Measurements from ENCODE around the gene PACS1.

Gene PACS1

DNA sequence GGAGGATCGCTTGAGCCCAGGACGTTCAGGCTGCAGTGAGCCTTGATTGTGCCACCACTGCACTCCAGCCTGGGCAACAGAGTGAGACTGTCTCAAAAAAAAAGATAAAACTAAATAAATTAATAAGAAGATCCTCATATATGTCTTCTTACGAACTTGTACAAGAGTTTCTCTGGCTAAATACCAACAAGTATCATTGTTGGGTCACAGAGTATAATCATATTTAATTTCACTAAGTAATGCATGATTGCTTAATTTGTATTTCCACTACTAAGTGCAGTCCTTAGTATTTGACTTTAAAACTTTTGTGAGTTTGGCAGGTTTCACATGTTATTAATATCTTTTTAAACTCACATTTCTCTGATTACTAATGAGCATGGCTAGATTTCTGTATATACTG is 60.9 kb downstream of the PACS1 start:
- intact Hi-C loops (cut with DNase I) = loop anchor here (5.0 kb wide), 1 partner anchor 64 kb away; no protein-coding TSS in a partner anchor

DNA sequence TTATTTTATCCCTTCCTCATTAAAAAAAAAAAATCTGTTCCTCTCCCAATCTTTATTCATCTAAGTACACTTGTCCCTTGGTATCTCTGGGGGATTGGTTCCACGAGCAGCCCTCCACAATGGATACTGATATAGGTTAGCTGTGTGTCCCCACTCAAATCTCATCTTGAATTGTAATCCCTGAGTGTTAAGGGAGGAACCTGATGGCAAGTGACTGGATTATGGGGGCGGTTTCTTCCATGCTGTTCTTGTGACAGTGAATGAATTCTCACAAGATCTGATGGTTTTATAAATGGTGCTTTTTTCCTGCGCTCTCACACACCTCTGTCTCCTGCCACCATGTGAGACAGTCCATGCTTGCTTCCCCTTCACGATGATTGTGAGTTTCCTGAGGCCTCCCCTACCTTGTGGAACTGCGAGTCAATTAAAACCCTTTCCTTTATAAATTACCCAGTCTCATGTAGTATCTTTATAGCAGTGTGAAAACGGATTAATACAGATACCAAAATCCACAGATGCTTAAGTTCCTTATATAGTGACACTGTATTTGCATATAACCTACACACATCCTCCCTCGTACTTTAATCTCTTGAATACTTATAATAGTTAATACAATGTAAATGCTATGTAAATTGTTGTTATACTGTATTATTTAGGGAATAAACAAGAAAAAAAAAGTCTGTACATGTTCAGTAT is 62.0 kb downstream of the PACS1 start:
- no peak for DNase-seq
- intact Hi-C loops (cut with DNase I) = loop anchor here (5.0 kb wide), 1 partner anchor 65 kb away; no protein-coding TSS in a partner anchor

More for the DNA sequence above, 60.9 kb downstream of the PACS1 start:
- DNase-seq = no peak

DNA sequence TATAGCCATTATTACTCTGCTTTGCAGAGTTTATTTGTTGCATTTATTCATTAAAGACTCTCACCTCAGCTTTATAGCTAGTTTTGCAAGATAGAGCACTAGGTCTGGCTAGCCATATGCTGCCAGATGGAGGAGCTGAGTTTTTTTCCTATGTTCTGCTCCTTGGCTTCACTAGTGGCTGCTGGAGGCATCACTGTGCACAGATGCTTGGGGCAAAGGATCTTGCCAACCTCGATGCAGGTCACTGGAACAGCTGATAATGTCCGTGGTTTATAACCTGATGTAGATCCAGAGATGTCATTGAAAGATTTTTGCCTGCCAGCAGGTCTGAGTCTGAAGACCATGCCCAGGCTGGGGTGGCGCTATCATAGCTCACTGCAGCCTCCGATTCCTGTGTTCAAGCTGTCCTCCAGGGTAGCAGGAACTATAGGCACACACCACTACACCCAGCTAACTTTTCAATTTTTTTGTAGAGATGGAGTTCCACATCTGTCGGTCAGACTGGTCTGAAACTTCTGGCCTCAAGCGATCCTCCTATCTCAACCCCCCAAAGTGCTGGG is 63.2 kb downstream of the PACS1 start:
- intact Hi-C loops (cut with DNase I) = loop anchor here (5.0 kb wide), 1 partner anchor 66 kb away; no protein-coding TSS in a partner anchor
- no peak for DNase-seq

DNA sequence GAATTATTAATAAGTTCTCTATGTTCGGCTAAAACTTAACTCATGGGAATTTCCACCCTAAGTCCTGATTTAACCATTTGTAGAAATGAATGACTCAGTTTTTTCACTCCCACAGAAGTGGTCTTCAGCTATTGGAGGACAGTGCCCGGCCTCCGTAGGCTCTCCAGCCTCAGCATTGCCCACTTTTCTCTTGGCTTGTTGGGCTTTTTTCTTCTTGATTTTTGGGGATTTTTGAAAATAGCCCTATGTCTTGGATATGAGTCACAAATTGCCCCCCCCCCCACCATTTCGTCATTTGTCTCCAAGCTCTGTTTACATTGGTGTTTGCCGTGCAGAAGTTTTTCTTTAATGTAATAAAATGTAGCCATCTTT is 66.7 kb downstream of the PACS1 start:
- intact Hi-C loops (cut with DNase I) = no loop called here

DNA sequence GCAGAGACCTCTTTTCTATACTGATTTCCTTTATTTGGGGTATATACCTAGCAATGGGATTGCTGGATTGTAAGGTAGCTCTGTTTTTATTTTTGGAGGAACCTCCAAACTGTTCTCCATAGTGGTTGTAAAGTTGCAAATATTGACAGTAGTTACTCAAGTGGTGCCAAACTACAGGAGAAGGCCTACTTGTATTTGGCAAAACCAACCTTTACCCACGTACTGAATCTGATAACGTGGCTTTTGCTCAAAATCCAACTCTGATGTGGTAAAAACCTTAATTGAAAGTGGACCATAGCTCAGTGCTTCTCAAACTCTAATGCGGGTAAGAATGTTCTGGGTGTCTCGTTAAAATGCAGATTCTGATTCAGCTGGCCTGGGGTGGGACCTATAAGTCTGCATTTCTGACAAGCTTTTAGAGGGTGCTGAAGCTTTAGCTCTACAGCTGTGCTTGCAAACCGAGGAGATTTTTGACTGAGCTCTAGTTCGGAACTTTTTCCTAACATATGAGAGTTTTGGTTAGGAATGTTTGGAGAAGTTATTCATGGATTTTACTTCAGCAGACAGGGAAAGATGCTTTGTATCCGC is 69.8 kb downstream of the PACS1 start:
- no peak for DNase-seq
- intact Hi-C loops (cut with DNase I) = no loop called here

More for the DNA sequence above, 66.7 kb downstream of the PACS1 start:
- no peak for DNase-seq

DNA sequence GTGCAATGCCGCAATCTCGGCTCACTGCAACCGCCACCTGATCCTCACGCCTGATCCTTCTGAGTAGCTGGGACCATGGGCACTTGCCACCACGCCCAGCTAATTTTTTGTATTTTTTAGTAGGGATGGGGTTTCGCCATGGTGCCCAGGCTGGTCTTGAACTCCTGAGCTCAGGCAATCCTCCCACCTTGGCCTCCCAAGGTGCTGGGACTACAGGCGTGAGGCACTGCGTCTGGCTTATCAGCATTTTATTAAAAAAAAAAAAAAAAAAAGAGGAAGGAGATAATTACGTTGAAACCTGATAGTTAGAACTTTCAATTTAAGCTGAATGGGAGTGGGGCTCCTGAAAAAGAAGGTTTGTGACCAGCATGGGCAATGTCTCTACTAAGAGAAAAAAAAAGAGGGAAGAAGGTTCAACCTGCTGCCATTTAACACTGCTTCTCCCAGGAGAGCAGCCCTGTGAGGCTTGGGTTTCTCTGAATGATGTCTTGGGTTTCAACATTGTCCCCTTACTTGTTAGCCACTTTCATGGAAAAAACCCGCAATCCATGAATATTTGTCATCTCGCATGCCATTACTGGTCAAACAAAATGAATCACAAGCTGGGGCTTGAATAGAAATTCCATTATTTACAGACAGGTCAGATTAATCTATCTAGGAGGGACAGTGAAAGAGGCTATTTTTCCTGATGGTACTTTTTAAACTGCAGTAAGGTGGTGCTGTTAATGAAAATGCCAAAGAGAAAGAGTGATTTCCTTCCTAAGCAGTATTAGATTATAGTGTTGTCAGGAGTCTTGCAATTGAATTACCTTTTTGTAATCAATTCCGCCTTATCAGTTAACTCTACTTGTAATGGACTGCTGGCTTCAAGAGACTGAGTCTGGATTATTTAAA is 72.5 kb downstream of the PACS1 start:
- intact Hi-C loops (cut with DNase I) = no loop called here
- DNase-seq = no peak

DNA sequence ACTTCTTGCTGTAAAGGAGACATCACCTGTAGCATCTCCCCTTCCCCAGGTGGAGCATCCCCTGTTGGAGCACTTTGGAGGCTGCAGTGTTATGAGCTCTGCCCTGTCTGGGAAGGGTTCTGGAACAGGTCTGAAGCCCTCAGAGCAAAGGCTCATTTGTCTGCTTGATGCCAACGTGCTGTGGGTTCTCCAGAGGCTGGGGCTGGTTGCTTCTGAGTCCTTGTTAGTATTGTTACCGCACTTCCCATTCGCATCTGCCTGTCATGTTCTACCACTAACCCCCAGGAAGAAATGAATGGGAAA is 73.1 kb downstream of the PACS1 start:
- no peak for DNase-seq

DNA sequence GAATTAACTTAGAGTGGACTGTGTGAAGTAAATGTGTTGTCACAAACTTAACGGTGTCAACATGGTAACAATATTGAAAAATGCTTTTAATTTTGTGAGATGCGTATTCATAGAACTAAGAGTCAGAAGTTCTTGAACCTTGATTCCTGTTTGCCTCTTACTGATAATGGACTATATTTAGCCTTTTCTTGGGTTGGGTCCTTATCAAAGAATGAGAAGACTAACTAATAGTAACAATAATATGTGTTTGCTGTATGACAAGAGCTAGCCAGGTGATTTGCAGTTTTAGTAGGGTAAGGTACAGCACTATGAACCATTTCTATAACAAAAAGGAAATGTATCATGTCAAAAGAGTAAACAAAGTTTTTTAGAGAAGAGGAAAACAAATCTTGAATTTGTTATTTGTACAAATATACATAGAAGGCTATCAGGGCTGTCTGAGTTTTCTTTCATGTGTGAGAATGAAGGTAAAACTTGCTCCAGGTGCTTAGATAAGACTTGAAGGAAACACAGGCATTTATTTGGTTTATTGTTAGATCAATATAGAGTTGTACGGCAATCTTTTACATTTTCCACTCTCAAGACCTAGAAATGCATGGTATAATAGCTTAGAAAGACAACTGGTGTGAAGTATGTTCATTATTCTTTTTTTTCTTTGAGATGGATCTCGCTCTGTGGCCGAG is 74.1 kb downstream of the PACS1 start:
- no peak for DNase-seq

More for the DNA sequence above, 73.1 kb downstream of the PACS1 start:
- intact Hi-C loops (cut with DNase I) = no loop called here

DNA sequence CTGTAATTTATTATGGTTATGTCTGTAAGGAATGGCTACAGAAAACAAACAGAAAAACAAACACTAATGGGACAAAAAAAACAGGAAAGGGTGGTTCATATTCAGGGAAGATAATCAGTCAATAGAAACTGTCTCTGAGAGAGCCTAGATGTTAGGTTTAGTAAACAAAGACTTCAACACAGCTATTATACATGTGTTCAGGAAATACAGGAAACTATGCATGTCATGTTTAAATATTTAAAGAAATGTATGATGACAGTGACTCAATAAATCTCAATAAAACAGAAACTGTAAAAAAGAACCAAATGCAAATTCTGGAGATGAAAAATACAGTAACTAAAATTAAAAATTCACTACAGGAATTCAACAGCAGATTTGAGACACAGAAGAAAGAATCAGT is 76.0 kb downstream of the PACS1 start:
- intact Hi-C loops (cut with DNase I) = no loop called here
- no peak for DNase-seq

More for the DNA sequence above, 74.1 kb downstream of the PACS1 start:
- intact Hi-C loops (cut with DNase I) = no loop called here

DNA sequence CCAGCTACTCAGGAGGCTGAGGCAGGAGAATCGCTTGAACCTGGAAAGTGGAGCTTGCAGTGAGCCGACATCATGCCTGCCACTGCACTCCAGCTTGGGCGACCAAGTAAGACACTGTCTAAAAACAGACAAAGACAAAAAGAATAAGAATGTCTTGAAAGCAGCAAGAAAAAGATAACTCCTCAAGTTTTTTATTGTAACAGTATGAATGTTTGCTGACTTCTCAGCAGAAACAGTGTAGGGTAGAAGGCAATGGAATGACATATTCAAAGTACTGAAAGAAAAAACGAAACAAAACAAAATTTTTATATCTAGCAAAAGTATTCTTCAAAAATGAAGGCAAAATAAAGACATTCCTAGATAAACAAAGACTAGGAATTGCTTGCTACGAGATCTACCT is 76.9 kb downstream of the PACS1 start:
- no peak for DNase-seq
- intact Hi-C loops (cut with DNase I) = no loop called here

DNA sequence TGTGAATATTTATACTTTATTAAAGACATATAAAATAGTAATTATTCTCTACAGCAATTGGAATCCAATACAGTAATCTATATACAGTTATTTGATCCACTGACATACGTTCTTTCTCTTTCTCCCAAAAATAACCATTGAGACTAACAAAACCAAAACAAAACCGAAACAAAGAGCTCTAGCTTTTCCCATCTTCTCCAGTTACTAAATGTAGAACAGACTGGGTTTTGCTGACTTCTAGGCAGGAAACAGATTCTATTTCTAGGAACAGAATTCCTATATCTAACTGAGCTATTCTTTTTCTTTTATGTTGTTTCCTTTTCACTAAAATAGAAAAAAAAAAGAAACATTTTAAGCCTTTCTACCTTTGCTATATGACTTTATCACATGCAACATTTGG is 80.1 kb downstream of the PACS1 start:
- no peak for DNase-seq
- intact Hi-C loops (cut with DNase I) = no loop called here

DNA sequence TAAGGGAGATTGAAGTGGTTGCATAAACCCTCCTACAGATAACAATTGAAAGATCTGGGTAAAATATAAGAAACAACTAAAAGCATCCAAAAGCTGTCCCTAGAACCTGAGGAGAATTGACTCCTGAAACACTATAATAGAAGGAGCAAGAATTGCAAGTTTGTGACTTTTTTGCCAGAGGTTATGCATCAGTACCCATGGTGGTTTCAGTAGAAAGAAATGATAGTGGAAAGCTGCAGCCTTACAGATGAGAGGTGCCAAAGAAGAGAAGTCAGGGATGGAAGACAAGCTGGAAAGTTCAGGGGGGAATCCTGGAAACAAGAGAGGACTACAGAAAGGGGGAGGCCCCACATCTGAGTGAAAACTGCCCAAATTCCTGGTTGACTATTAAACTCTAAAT is 80.7 kb downstream of the PACS1 start:
- DNase-seq = no peak
- intact Hi-C loops (cut with DNase I) = no loop called here

DNA sequence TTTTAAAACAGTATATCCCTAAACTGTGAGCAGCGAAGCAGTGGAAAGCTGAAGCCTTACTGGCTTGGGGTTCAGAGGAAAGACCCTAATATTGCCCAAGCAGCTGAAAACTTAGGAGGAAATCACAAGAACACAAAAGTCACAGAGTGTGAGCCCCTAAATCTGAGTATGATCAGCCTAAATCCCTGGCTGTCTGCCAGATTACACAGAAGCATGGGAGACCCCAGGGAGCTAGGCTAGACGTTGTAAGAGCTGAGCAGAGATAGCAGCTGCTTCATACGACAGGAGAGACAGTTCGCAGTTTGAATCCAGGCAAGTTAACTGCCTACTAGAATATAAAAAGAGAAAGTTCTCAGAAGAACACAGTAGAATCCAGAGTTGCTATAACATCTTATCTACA is 81.2 kb downstream of the PACS1 start:
- intact Hi-C loops (cut with DNase I) = no loop called here
- no peak for DNase-seq

DNA sequence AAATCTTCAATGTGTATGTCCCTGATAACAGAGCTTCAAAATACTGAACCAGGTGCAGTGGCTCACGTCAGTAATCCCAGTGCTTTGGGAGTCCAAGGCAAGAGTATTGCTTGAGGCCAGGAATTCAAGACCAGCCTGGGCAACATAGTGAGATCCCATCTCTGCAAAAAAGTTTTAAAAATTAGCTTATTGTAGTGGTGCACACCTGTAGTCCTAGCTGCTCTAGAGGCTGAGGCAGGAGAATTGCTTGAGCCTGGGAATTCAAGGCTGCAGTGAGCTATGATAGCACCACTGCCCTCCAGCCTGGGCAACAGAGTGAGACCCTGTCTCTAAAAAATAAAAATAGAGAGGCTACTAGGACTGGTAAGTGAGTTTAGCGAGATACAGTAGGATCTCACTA is 84.0 kb downstream of the PACS1 start:
- no peak for DNase-seq
- intact Hi-C loops (cut with DNase I) = no loop called here

DNA sequence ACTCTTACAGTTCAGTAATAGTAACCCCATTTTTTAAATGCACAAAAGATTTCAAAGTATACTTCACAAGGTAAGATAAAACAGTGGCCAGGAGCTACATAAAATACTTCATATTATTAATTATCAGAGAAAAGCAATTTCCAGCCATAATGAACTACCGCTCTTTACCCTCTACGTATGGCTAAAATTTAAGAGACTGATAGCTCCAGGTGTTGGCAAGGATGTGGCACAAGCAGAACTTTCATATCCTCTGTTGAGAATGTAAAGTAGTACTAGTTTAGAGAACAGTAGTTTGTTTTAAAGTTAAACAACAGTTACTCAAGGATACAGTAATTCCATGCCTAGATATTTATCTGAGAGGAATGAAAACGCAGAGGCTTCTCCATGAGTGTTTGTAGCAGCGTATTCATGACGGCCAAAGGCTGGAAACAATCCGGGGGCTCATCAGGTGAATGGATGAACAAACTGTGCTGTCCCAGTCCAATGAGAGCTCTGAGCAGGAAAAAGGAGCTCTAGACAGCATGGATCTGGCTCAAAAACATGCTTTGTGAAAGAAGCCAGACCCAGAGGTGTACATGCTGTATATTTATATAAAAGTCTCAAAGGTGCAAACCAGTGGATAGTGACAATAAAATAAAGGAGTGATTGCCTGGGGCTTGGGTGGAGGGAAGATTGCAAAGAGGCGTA is 85.5 kb downstream of the PACS1 start:
- no peak for DNase-seq
- intact Hi-C loops (cut with DNase I) = no loop called here

DNA sequence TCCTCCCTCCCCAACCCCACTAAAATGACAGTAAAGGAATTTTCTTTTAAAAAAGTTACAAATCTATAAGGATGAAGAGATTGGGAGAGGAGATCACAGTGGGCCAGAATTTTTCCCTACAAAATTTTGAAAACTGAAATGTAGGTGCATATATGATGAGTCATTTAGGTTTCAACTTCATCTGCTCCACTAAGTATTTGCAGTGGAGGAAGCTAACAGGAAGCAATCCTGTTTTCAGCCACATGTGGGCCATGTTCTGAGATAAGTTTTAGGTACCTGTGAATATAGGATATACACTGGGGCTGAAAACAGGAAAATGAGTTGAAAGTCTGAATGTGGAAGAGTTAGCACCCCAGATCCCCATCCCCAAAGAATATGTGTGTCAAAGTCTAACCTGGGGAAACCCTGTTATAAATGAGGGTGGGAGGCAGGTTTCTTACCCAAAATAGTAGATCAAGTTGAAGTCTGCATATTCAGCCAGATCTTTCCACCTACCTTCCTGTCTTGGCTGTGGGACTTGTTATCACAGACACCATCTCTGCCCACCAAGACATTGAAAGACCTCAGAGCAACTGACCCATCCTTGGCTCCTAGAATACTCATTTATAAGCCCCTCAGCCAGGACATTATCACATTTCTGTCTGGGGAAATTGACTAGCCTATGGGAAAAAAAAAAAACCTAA is 87.3 kb downstream of the PACS1 start:
- DNase-seq = no peak
- intact Hi-C loops (cut with DNase I) = no loop called here

DNA sequence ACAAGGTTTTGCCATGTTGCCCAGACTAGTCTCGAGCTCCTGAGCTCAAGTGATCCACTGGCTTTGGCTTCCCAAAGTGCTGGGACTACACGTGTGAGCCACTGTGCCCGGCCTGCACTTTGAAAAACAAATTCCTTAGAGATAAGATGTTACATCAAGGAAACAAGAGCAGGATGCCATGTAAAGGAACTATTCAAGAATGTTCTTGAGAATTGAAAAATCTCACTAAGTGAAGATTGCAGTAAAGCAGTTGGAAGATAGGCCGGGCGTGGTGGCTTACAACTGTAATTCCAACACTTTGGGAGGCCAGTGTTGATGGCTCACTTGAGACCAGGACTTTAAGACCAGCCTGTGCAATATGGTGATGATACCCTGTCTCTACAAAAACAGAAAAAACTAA is 88.1 kb downstream of the PACS1 start:
- no peak for DNase-seq
- intact Hi-C loops (cut with DNase I) = no loop called here

DNA sequence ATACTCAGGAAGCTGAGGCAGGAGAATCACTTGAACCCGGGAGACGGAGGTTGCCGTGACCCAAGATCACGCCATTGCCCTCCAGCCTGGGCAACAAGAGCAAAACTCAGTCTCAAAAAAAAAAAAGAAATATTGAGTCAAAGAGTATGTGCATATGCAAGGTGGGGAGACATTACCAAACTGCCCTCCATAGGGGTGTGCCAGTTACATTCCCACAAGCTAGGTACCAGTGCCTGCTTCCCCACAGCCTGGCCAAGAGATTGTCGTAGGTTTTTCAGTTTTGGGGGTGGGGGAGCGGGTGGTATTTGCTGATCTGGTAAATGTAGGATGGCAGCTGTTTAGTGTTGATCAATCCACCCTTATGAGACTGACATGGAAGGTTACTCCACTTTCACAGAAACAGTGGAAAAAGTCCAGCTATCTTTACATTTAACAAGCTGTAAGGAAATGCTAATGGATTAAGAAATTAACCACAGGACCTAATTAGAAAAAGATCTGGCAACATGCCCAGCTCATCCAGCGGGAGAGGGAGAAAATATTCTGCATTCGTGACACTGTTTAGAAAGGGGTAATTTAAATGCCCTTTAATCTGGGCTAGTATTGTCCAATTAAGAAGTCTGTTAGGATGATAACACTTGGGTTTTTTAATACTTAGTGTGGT is 89.4 kb downstream of the PACS1 start:
- intact Hi-C loops (cut with DNase I) = no loop called here
- no peak for DNase-seq

DNA sequence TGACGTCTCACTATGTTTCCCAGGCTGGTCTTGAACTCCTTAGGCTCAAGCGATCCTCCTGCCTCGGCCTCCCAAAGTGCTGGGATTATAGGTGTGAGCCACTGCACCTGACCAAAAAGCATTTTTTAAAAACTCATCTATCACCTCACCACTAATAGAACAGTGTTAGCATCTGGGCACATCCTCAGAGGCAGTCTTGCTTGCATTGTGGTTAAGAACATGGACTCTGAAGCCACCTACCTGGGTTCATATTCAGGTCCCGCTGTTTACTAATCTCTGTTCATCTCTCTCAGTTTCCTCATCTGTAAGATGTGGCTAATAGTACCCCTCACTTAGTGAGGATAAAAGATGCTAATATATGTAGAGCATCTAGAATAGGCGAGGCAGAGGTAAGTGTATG is 90.6 kb downstream of the PACS1 start:
- no peak for DNase-seq
- intact Hi-C loops (cut with DNase I) = no loop called here
